MCF 10A (cell line): ENCODE measurements around the gene PCBD2. TPM values are rescaled to one million over a fixed set of nuclear protein-coding genes. Genes with fewer than 3 reads are reported as not detected.

Experiments used
- BruUV-seq: library from RNA; stranded (reverse); fragments of 400-500 nt; replicated peaks from 2 replicates; lab custom pipeline; 2021; lab: Mats Ljungman, UMichigan
- CTCF ChIA-PET: fragments of 300-600 bp; sonication (Branson Sonifier 250); formaldehyde crosslinking; extraction: SDS; loops from one replicate; lab custom pipeline; 2021; ENCODE audit warnings: antibody characterized with exemption, inconsistent platforms; lab: Yijun Ruan, JAX
- POLR2A ChIA-PET: fragments of 300-600, 350-650 bp; sonication (Branson Sonifier 250); formaldehyde crosslinking; extraction: SDS; loops from one replicate; lab custom pipeline; 2020; ENCODE audit warnings: antibody characterized with exemption, inconsistent platforms; lab: Yijun Ruan, JAX
- DNase-seq: peaks from one replicate; pipeline ENCODE4 v3.0.0-alpha.2; 2018; ENCODE audit not compliant: unreplicated experiment
- H3K27ac Mint-ChIP-seq: one replicate; pipeline ENCODE4 v1.8.0; 2022; ENCODE audit warnings: mild to moderate bottlenecking, low read depth, mixed read lengths; ENCODE audit not compliant: unreplicated experiment
- H3K27me3 Mint-ChIP-seq: one replicate; pipeline ENCODE4 v1.8.0; 2022; ENCODE audit warnings: mixed read lengths; ENCODE audit not compliant: insufficient read depth, unreplicated experiment
- H3K36me3 Mint-ChIP-seq: one replicate; pipeline ENCODE4 v1.8.0; 2022; ENCODE audit warnings: mild to moderate bottlenecking, moderate library complexity, mixed read lengths; ENCODE audit not compliant: insufficient read depth, unreplicated experiment
- H3K4me1 Mint-ChIP-seq: one replicate; pipeline ENCODE4 v1.8.0; 2022; ENCODE audit warnings: mixed read lengths; ENCODE audit not compliant: insufficient read depth, unreplicated experiment
- H3K4me3 Mint-ChIP-seq: one replicate; pipeline ENCODE4 v1.8.0; 2022; ENCODE audit warnings: mild to moderate bottlenecking, moderate library complexity, mixed read lengths; ENCODE audit not compliant: unreplicated experiment
- H3K9me3 Mint-ChIP-seq: one replicate; pipeline ENCODE4 v1.8.0; 2022; ENCODE audit warnings: mixed read lengths; ENCODE audit not compliant: unreplicated experiment
- CTCF ChIP-seq: fragments of 200-600 bp; IDR thresholded peaks from one replicate; pipeline ENCODE4 v1.8.0; 2022; ENCODE audit warnings: antibody characterized with exemption, mild to moderate bottlenecking; ENCODE audit not compliant: unreplicated experiment
- intact Hi-C: fragments of 100-400 bp; cut with micrococcal nuclease; formaldehyde crosslinking; loops from 2 replicates; pipeline ENCODE4 v1.14.1; 2022
- total RNA-seq: library from RNA; stranded (reverse); gene quantifications from 2 replicates; pipeline ENCODE4 v1.2.3, GENCODE V29; 2022

Gene PCBD2
- total RNA-seq, 1 experiment from 2014 or later = 27.3 TPM

- no peak for DNase-seq
- Mint-ChIP-seq H3K4me1 (no peaks in the 10 kb centered on the region), H3K9me3 (no peaks in the 10 kb centered on the region), H3K27me3 (no peaks in the 10 kb centered on the region), H3K36me3 (peaks cover 12% of the 10 kb centered on the region), H3K4me3 (no peak overlapping the region), H3K27ac (no peak overlapping the region)
- no TSS peak for BruUV-seq
- intact Hi-C loops = no loop called here
- TF ChIP-seq CTCF = no peak
- CTCF ChIA-PET = interaction anchor here (0.6 to 6.5 kb wide), 5 partner anchors 15 to 808 kb away, joined by 3 to 53 read pairs (median 4); no protein-coding TSS in a partner anchor
- POLR2A ChIA-PET = interaction anchor here (0.8 to 1.5 kb wide), 2 partner anchors 9 to 17 kb away, joined by 3 read pairs; no protein-coding TSS in a partner anchor
Measured at GRCh38 chr5:134920848-134921575, 16.1 kb downstream of the PCBD2 start.

GRCh38 chr5:134932508-134932907 lies 27.6 kb downstream of the PCBD2 start:
- ChIA-PET CTCF (interaction anchor here (0.6 to 3.3 kb wide), 12 partner anchors 13 to 1044 kb away, joined by 3 to 21 read pairs (median 4); partner anchors contain the start of gene PCBD2), POLR2A (interaction anchor here (0.9 to 1.9 kb wide), 3 partner anchors 13 to 28 kb away, joined by 5 to 6 read pairs (median 6); no protein-coding TSS in a partner anchor)
- H3K27ac Mint-ChIP-seq = no peak overlapping the region
- no peak overlapping the region for H3K4me3 Mint-ChIP-seq
- no peaks in the 10 kb centered on the region for H3K9me3 Mint-ChIP-seq
- intact Hi-C loops = no loop called here
- no peaks in the 10 kb centered on the region for H3K4me1 Mint-ChIP-seq
- H3K27me3 Mint-ChIP-seq = no peaks in the 10 kb centered on the region
- DNase-seq = no peak
- H3K36me3 Mint-ChIP-seq = peaks cover 36% of the 10 kb centered on the region
- no TSS peak for BruUV-seq
- no peak for TF ChIP-seq CTCF

GRCh38 chr5:134934202-134934601 lies 29.3 kb downstream of the PCBD2 start:
- no peak for DNase-seq
- Mint-ChIP-seq H3K9me3 (no peaks in the 10 kb centered on the region), H3K27ac (no peak overlapping the region), H3K4me1 (no peaks in the 10 kb centered on the region), H3K36me3 (peaks cover 47% of the 10 kb centered on the region), H3K4me3 (no peak overlapping the region), H3K27me3 (no peaks in the 10 kb centered on the region)
- intact Hi-C loops = no loop called here
- no TSS peak for BruUV-seq
- POLR2A ChIA-PET = interaction anchor here (0.6 to 1.0 kb wide), 2 partner anchors 29 to 1093 kb away, joined by 3 read pairs; no protein-coding TSS in a partner anchor
- CTCF ChIA-PET = interaction anchor here (0.7 to 3.3 kb wide), 2 partner anchors 16 to 17 kb away, joined by 3 to 21 read pairs; no protein-coding TSS in a partner anchor
- TF ChIP-seq CTCF = no peak
